Astrocyte of the spinal cord (primary cell): ENCODE data around the gene PTPRT.

Experiments used
- DNase-seq: peaks from one replicate; pipeline ENCODE4 v3.0.0; 2011; ENCODE audit warnings: low read depth, low spot score
- H3K4me3 ChIP-seq: 2 replicates; pipeline ENCODE4 v1.5.1; 2011; ENCODE audit warnings: low read depth, mild to moderate bottlenecking, low read length, moderate library complexity
- in situ Hi-C: cut with HindIII; loops from 2 replicates; pipeline ENCODE4 v1.10.0; 2017; ENCODE audit warnings: low sequenced_read_pairs
- TF ChIP-seq, protein P1 (sequence below): IDR thresholded peaks from 2 replicates; pipeline ENCODE4 v1.5.1; 2012; ENCODE audit warnings: low read depth, mild to moderate bottlenecking, low read length, inconsistent platforms

PTPRT gene

DNA sequence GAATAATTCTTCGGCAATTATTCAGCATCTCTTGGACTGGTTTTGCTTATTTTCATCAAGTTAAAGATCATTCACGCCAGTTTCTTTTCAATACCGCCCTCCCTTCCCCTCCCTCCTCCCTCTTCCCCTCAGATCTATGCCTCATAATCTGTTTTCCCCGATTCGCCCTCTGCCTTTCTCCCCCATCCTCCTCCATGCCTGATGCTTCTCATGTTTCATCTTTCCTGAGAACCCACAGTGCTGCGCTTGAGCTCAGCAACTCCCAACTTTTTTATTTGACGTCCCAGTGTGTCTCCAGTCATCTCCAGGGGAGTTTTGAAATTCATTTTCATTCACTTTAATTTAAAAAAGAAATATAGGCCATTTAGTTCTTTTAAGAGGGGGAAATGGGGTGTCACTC lies 142.7 kb downstream of the PTPRT start:
- TF ChIP-seq, protein P1, sequence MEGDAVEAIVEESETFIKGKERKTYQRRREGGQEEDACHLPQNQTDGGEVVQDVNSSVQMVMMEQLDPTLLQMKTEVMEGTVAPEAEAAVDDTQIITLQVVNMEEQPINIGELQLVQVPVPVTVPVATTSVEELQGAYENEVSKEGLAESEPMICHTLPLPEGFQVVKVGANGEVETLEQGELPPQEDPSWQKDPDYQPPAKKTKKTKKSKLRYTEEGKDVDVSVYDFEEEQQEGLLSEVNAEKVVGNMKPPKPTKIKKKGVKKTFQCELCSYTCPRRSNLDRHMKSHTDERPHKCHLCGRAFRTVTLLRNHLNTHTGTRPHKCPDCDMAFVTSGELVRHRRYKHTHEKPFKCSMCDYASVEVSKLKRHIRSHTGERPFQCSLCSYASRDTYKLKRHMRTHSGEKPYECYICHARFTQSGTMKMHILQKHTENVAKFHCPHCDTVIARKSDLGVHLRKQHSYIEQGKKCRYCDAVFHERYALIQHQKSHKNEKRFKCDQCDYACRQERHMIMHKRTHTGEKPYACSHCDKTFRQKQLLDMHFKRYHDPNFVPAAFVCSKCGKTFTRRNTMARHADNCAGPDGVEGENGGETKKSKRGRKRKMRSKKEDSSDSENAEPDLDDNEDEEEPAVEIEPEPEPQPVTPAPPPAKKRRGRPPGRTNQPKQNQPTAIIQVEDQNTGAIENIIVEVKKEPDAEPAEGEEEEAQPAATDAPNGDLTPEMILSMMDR = no peak
- DNase-seq = no peak
- in situ Hi-C loops = no loop called here
- H3K4me3 ChIP-seq = no peak overlapping the region

DNA sequence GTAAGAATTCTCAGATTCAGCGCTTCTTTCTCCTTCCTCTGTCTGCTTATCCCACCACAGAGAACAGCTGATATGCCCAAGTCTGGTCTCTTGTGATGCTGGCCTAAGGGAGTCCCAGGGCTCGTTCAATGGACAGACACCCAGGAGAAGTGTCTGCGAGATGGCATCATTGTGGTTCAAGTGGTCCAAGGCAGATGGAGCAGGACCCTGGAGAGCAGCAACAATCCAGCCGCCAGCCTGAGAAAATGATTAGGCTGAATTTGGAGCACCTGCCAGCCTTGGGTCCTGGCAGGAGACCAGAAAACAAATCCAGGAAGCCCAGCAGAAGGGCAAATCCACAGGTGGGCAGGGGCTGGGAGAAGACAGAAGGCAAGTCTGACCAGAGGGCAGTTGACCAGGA lies 145.8 kb downstream of the PTPRT start:
- TF ChIP-seq, protein P1 = no peak
- DNase-seq = no peak
- in situ Hi-C loops = no loop called here
- H3K4me3 ChIP-seq = no peak overlapping the region

DNA sequence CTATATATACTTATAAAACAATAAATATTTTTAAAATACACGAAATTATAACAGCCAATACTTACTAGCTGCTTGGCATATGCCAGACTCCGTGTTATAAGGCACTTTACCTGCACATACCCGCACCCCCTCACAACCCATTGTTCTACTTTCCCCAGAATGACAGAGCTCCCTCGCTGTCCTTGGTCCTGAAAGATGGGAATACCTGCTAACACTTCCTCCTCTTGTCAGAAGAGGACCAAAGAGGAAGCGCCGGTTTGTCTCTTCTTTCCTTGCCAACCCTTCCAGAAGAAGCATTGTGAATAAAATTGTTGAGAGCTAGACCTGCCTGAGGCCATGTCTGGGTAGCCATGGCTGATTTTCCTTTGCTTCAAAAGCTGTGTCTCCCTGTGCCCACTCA lies 149.3 kb downstream of the PTPRT start:
- in situ Hi-C loops = no loop called here
- H3K4me3 ChIP-seq = no peak overlapping the region
- TF ChIP-seq, protein P1 = no peak
- DNase-seq = no peak

DNA sequence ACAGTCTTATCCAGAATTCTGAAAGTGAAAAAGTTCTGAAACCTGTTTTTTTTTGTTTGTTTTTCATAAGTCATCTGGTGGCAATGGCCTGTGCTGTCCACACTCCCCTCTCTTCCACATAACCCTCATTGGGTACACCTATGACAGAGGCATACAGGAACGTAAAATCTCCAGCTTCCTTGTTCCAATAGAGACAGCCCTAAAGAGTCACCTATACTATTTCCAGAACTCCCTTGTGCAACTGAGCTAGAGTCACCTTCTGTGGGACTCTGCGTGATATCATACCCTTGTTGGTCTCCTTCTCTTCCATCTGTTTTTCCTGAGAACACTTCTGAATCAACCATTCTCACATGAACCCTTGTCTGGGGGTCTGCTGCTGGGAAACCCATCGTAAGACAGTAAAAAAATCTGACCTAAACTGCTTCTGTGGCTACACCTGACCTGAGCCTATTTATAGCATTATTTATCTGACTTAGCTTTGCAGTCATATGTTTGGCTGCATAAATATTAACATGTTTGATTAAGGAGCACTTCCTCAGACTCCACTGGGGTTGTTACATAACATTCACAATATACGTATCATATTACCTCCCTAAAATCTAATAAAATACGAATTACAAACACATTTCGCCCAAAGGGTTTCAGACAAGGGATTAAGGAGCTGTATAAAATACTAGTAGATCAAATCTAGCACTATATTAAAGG lies 151.9 kb downstream of the PTPRT start:
- no peak overlapping the region for H3K4me3 ChIP-seq
- DNase-seq = no peak
- in situ Hi-C loops = no loop called here
- TF ChIP-seq, protein P1 = no peak

DNA sequence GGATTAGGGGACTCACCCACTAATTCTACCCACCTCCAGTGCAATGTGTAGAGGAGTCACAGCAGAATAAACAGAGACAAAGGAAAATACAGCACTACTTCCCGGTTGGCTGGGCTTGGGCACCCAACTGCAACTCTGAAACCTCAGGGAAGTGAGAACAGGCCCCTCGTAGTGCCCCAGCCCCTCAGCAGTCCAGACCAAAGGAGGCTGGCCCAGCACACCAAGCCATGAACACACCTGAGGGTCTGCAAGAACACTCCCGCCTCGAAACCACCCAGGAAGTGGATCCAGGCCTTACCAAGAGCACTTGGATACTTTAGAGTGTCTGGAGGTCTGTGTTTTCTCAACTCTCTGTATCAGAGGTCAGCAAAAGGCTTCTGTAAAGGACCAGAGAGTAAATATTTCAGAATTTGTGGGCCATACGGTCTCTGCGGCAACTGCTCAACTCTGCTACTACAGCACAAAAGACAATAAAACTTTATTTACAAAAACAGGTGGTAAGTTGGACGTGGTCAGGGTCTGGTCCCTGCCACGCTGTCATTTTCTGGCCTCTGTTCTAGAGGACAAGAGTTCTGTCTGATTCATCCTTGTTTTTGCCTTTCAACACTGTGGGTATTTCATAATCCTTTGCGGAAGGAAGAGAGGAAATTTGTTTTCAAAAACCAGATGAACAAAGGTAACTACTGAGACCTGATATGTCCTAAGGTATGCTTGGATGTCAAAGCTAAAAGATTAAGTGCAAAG lies 154.6 kb downstream of the PTPRT start:
- in situ Hi-C loops = no loop called here
- no peak for DNase-seq
- H3K4me3 ChIP-seq = no peak overlapping the region
- TF ChIP-seq, protein P1 = no peak

DNA sequence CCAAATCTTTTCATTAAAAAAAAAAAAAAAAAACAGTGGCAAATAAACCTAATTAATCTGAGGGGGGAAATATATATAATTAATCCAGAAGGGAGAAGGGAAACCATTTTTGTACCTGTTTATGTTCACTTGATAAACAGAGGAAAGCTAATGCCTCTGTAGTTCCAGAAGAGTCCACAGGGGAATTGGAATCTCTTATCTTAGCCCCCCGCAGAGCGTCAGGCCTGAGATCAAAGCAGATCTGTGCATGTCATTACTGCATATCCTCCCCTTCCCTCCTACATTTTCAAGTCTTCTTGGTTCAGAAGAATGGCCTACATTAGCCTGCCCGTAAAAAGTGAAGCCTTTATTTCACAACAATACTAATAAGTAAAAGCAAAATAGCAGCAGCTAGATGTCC lies 157.2 kb downstream of the PTPRT start:
- no peak for DNase-seq
- H3K4me3 ChIP-seq = no peak overlapping the region
- in situ Hi-C loops = no loop called here
- TF ChIP-seq, protein P1 = no peak
